Stimulated activated CD8-positive, alpha-beta memory T cell treated with anti-CD3 and anti-CD28 coated beads, Interleukin-7, amount 100 ng/mL, for 24 hours (primary cell): Measurements from ENCODE around the gene LEPROT.
"Not testable (repeated sequence)": the region's sequence is repeated elsewhere in the genome, so short reads cannot be mapped to it uniquely, and the experiment has no call there.

ENCODE experiments used
- DNase-seq: peaks from one replicate; pipeline ENCODE4 v3.0.0-alpha.2; 2020; ENCODE audit warnings: low read depth

The LEPROT gene, protein sequence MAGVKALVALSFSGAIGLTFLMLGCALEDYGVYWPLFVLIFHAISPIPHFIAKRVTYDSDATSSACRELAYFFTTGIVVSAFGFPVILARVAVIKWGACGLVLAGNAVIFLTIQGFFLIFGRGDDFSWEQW

DNA sequence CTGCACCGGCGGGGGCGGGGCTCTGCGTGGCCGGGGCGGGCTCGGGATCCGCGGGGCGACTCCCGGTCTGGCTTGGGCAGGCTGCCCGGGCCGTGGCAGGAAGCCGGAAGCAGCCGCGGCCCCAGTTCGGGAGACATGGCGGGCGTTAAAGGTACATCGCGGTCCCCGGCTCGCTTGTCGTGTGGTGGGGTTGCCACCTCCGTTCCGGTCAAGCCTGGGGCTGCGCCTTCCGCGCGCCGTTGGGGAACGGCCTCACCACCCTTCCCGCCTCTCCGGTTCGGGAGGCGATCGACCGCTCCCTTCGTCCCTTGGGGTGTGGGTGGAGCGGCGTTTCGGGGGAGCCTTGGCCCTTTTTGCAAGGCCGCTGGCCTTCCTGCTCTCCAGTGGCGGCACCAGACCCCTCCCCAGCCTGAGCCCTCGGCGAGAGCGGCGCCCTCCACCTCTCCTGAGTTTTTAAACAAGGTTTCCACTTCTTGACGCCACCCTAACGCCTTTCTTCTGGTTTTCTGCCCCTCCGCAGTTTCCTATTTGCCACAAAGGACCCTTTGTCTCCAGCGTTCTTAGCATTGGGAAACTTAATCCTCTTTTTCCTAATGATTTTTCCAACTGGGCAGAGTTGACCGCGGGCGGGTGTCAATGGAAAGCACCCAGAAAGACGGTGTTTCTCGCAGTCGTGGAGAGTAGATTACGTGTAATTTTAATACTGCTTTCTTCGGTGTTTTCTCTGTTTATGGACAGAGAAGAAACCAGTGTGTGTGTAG, at the start of gene LEPROT, which contains the start of gene LEPR:
LEPROT (plus strand) TSS at position 79 of the 761 bp plus-strand sequence; CDS start at position 136, 57 bp downstream.
LEPR (plus strand) TSS at position 79 of the 761 bp plus-strand sequence. CDS start 144,898 bp downstream, outside the sequence.
- no peak for DNase-seq

DNA sequence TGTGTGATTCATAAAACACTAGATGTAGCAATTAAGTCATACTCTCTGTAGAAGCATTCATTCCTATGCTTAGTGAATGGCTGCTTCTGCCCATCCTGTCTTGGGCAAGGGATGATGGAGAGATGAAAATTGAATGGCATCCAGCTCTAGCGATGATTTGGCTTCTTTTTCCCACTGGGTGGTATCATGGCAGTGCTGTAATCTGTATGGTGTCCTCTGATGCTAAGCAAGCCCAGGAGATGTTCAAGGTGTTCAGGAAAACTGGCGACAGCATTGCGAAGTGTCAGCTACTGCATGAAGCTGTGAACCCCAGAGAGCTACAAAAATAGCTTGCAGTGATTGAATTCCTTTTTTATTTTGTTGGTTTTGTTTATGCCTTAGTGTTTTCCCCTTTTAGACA, 48.9 kb upstream of the LEPROT start:
- DNase-seq, result no peak

DNA sequence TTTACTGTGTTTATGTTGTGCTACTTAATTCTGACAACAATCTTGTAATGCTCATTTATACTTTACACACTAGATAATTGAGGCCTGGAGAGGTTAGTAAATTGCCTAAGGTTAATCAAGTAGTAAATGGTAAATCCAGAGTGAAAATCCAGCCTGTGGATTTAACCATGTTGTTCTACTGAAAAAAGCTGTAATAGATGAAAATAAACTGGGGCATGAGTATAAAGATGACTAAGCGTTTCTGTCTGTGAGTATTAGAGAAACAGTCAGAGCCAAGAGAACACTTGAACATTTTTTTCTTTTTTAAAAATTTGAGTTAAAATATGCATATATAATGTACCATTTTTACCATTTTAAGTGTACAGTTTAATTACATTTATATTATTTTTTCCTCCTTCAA, 47.9 kb upstream of the LEPROT start:
- DNase-seq, result no peak

DNA sequence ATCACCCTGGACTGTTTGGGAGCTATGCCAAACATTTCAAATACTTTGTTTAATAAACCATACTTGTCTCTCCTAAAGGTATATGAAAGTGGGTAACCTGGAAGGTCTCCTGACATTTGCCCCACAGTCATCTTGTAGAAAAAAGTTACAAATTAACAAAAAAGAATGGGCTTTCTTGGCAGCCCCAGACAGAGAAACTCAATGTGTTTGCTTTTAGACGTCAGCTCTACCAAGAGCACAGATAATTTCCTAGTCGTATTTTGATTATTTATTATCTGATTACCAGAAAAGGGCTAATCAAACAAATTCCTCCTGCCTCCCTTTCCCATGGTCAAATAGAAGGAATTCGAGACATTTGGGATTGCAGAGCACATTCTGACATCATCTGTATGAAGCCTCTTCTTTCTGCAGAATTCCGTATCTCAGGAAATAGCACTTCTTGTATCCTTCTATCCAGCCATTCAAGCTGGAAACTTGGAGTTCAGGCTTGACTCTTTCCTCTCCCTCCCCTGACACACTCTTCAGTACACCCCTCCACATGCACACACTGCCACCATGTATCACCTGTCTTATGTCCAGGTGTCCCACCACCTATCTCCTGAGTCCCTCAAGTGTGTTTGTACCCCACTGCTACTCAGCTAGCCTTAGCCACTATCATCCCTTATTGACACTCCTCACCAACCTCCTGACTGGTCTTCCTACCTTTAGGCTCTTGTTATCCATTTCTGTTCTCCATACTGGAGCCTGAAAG, 42.8 kb upstream of the LEPROT start:
- no peak for DNase-seq

DNA sequence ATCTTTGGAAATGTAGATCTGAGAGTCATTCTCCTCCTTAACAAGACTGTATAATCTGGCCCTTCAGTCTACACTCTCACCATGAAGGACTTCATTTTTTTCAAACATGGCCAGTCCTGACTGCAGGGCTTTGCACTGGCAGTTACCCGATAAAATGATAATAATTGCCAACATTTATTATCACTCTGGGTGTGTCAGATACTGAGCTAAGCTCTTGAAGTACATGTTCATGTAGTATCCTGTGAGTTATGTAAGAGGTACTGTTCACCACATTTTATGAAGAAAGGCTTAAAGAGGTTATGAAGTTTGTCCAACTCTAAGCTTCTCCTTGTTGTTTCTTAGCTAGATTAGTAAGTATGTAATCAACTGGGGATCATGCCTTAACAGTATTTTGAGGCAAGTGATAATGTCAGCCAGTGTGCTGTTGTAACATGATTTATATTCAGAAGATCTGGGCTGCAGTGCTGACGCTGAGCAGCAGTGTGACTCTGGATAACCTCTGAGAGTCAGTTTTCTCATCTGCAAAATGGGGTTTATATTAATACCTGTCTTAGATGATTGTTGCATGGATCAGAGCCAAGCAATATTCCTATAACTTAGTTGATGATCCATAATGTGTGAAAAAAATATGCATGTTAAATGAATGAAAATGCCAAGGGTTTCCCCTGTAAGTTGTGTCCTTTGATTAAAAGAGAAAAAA, 42.1 kb upstream of the LEPROT start:
- no peak for DNase-seq

DNA sequence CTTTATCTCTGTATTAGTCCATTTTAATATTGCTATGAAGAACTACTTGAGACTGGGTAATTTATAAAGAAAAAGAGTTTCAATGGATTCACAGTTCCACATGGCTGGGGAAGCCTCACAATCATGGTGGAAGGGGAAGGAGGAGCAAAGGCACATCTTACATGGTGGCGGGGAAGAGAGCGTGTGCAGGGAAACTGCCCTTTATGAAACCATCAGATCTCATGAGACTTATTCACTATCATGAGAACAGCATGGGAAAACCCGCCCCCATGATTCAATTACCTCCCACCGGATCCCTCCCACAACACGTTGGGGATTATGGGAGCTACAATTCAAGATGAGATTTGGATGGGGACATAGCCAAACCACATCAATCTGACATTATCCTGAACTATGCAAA, 36.0 kb upstream of the LEPROT start:
- DNase-seq, result not testable (repeated sequence)

DNA sequence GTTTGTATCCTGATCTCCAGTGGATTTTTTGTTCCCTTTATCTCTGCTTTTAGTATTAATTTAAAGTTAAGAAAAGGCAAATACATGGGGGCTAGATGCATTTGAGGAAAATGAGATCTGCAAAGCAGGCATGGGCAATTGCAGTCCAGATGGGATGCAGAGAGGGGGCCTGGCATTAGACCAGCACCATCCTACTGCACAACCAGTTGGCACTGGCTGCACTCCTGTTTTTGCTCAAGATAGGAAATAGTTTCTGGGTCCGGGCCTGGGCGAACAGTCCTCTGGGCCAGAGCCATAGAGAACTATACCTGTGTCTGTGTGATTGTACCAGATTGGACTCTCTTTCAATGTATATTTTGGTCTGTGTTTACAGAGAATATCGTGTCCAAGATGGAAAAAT, 34.0 kb upstream of the LEPROT start:
- DNase-seq, result no peak

DNA sequence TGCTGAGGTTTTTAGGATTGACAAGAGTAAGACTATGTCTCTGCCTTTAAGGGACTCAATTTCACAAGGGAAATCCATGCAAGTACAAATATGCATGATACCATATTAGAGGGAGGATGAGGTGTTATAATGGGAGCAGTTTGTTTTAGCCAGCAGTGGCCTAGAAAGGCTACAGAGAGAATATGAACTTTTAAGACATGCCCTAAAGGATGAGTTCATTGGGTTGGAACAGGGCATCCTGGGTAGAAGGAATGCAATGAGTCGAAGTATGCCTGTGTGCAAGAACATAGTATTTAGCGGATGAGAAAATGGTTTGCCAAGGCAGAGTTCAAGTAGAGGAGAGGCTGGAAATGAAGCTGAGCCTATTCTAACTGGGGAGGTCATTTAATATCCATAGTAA, 32.6 kb upstream of the LEPROT start:
- no peak for DNase-seq

DNA sequence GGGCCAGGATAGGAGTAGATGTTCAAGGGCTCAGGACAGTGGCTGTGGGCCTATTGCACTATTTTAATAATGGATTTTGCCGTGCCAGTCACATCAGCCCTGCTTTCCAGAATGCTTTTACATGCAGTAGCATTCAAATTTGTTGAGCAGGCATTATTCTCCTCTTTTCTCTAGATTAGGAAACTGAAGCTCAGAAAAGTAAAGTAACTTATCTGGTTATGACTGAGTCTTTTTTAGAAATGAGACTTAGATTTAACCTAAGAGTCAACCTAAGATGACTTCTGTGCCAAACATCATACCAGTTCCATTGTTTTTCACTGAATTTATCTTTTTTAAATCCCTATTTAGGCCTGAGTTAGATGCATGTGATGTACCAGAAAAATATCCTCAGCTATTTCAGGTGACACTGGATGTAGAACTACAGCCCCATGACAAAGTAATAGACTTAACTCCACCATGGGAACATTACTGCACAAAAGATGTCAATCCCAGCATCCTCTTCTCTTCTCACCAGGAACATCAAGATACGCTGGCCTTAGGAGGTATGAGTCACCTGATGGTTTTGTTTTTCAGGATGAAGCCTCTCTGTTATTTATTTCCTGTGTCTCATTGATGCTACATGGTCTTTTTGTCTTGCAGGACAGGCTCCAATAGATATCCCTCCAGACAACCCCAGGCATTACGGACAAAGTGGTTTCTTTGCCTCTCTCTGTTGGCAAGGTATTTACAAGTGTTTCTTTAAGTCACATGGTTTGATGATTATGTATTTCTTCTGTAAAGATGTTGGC, 31.4 kb upstream of the LEPROT start:
- DNase-seq, result no peak

DNA sequence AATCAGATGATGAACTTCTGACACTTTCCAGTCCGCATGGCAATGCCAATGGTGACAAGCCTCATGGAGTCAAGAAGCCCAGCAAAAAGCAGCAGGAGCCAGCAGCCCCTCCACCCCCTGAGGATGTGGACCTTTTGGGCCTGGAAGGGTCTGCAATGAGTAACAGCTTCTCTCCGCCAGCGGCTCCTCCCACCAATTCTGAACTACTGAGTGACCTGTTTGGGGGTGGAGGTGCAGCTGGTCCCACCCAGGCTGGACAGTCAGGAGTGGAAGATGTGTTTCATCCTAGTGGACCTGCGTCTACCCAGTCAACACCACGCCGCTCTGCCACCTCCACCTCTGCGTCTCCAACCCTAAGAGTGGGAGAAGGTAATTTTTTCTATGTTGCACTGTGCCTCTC, 28.0 kb upstream of the LEPROT start:
- DNase-seq, result no peak

DNA sequence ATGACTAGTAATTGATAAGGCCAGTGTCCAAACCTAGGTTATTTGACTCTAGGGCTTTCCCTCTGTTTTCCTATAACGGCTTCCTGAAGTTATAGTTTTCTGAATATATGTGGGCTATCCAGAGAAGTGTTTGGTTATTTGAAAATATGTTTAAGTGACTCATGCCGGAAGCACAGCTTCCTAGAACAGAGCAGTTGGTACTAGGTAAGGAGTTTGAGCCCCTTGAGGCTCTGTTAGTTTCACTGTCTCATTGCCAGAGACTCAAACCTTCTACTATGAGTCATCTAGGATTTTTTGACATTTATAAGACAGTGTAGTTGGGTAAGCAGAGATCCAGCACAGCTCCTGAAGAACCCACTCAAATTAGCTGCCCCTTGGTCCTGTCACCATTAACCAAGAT, 27.1 kb upstream of the LEPROT start:
- no peak for DNase-seq

DNA sequence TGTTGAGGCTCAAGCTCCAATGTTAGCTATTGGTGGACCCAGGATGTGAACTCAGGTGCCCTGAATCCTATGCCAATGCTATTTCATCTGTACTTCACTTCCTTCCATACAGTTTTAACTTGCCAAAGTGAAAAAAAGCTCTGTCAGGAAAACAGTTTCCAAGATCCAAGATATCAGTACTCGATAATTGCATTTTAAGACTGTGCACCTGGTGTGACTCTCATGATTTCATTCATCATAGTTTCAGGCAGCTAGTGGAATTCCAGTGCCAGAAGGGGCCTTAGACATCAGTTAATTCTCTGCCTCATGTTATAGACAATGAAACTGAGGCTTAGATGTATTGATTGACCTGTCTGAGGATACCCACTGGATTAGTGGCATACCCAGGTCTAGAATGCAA, 26.5 kb upstream of the LEPROT start:
- DNase-seq, result no peak

DNA sequence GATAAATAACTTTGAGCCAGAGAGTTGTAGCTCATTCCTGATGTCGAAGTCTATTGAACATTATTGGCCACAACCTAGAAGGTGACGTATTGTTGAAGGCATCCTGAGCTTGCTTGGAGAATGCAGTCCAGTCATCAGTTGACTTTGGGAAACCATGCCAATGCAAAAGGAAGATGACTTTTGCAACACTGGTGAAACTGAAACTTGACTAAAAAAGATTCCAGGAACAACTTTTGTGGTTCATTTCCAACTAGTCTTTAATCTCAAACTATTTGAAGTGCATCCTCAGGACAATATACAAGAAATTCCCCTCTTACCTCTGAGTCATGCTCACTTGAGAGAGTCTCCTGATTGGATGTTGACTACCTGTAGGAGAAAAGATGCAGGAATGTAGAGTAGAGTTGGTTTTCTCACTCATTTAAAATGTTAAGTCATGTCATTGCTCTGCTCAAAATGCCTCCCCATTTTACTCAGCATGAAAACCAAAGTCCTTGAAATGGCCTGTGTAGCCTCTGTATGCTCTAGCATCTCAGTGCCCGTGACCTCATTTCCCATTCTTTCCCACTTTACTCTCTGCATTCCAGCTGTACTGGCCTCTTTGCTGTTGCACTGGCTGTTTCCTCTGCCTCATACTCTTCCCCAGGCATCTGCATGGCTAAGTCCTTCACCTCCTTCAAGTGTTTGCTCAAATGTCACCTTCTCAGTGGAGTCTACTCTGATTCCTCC, 24.4 kb upstream of the LEPROT start:
- no peak for DNase-seq

DNA sequence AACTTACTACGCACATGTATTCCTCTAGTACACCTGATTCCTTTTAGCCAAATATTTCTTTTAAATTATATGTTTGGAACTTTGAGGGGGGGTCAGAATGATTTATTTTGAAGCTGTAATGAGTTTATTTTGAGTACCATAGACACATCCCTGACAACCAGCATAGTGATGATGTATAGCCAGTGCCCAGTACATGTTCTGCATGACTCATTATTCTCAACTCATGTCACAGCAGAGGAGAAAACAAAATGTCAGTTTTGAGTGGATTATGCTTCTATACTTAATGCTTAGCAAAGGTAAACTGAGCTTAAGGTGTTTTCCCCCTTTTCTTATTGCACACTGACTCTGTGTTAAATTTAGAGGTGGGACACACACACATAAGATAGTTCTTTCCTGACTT, 22.4 kb upstream of the LEPROT start:
- DNase-seq, result no peak

DNA sequence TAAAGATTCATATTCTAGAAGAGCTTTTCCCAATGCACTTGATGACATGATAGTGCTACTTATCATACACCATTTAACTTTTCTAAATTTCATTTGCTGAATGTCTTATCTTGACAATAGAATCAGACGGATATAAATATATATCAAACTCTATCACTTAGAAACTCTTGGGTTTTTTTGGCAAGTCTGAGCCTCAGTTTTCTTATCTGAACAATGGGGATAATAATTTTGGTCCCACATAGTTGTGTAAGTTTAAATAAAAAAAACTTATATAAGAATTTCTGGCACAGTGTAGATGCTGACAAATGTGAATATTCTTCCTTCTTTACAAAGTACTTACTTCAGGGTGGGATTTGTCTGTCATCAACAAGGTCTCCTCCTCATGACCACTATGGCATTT, 21.5 kb upstream of the LEPROT start:
- no peak for DNase-seq

DNA sequence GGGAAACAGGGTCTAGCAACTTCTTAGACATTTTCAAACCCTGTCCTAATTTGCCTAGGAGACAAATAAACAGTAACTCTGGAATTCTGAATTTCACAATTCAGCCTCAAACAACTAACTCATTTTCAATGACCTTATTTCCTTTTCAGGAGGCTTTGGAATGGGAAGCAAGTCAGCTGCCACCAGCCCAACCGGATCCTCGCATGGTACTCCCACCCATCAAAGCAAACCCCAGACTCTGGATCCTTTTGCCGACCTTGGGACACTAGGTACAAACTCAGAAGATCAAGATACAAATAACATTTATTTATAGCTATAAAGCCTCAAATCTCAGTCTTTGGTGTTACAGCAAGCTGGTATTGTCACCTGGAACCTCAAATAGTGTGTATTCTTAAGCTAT, 18.9 kb upstream of the LEPROT start:
- DNase-seq, result no peak

DNA sequence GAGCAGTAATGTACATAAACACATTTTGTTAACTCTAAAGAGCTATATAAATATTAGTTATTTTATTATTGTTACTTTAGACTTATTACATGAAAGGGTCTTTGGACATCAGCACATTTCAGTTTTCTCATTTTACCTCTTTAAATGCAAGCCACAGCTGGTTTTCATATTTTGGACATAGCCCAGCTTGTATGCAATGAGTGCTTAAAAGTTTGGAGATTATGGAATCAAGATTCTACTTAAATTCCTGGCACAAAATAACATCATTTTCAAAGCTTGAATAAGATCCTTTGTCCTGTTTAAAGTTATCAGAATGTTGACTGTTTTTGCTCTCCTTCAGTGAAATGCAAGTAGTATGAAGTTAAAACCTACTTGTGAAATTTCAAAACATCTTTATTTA, 15.5 kb upstream of the LEPROT start:
- DNase-seq, result no peak

DNA sequence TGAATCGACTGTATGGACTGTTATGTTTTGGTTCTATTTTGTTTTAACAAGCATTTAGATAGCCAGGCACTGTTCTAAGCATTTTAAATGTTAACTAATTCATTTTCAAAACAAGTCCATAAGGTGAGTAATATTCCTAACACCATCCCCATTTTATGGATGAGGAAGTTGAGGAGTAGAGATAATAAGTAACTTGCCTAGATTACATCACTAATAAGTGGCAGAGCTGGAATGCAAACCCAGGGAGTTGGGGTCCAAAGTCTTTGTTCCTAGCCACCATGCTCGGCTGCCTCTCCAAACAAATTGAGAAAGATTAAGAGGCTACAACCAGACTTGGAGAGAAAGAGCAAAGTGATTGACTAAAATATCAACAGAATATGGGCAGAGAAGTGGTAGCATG, 12.6 kb upstream of the LEPROT start:
- DNase-seq, result no peak

DNA sequence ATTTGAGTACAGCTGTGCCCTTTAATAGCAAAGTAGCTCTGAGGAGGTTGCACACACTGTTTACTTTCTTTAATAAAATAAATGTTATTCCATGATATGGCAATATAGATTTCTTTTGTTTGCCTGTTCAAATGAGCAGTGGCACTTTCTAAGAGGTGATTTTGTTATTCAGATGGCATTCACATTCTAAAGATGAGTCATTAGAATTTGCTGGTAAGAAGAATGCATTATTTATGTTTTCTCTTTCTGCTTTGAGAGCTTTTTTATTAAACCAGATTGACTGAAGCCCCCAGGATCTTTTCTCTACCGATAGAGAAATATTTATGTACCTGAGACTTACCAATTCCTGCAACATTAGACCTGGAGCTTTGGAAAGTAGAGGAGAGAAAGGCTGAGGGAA, 11.2 kb upstream of the LEPROT start:
- DNase-seq, result no peak

DNA sequence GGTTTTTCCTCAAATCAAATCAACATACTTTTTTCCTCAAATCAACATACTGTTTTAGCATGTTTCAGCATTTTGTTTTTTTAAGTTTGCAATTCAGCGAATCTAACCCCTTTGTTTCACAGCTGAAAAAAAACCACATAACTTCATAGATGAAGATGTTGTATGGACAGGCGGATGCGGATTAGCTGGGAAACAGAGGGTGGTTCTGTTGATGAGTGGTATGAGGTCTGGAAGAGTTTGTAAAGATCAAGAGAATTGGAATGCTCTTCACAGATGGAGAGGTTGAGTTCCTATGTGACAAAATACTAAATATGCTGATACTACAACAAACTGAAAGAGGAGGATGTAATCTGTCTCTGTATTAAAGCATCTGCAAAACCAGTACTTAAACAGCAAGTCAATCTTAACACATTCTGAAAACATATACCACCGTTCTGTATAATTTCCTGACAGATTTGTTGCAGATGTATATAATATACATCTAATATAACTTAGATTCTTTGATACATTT, 10.6 kb upstream of the LEPROT start:
- no peak for DNase-seq
